Measurements from ENCODE around the gene RPS16. TPM values are rescaled to one million over a fixed set of nuclear protein-coding genes. Genes with fewer than 3 reads are reported as not detected.
A peak's percentile ranks its signal among the peaks of the same experiment; 100 is the strongest.

Gene RPS16
- total RNA-seq, 6 experiments from 2014 or later: 448 to 643 (median 568) TPM

DNA sequence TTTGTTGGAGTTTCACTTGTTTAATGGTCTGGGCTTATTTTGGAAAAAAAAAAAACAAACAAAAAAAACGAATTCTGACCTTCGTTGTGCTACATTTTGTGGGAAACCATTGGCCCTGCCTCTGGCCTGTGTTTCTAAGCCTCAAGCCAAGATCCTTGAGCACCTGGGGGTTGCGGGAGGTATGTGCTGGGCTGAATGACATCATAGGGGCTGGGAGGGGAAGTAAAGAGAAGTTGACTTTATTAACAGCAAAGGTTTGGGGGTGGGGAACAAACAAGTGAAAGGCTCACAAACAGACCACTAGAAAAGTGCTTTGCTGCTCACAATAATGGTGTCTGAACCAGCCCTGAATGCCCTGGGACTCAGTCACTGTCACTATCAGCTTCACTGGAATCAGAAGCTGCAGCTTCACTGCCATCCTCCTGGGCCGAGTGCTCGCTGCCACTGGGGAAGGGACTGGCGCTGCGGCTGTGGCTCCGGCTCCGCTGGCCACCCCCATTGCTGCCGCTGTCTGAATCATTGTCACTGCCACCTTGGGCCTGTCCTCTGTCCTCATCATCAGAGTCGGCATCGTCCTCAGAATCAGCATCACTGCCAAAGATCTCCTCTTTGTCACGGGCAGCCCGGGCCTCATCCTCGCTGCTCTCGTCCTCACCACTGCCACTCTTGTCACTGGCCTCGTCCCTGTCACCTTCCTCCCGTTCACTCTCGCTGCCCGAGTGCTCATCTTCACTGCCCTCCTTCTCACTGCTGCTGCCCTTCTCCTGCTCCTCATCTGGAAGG is 49.9 kb downstream of the RPS16 start:
- intact Hi-C loops (cut with DNase I): no loop called here
- no peak overlapping the region for H3K4me3 ChIP-seq
- no peak for TF ChIP-seq POLR2A (IDR thresholded peaks at IDR 0.05)
- no peak for TF ChIP-seq CTCF (IDR thresholded peaks at IDR 0.05)
- WGBS (ENCODE audit: insufficient coverage, low coverage, low lambda C conversion rate, missing lambda C conversion rate): 70% methylated on average over 12 of the region's 20 CpGs
- ATAC-seq (no peak), DNase-seq (no peak)
- no peak overlapping the region for H3K27ac ChIP-seq
- H3K4me1 ChIP-seq: peaks cover 0 to 8% (median 4%) of the 10 kb centered on the region in 4 donors
- no peaks in the 10 kb centered on the region for H3K9me3 ChIP-seq
- H3K36me3 ChIP-seq: peaks cover 0 to 53% (median 18%) of the 10 kb centered on the region in 4 donors
- no peaks in the 10 kb centered on the region for H3K27me3 ChIP-seq

DNA sequence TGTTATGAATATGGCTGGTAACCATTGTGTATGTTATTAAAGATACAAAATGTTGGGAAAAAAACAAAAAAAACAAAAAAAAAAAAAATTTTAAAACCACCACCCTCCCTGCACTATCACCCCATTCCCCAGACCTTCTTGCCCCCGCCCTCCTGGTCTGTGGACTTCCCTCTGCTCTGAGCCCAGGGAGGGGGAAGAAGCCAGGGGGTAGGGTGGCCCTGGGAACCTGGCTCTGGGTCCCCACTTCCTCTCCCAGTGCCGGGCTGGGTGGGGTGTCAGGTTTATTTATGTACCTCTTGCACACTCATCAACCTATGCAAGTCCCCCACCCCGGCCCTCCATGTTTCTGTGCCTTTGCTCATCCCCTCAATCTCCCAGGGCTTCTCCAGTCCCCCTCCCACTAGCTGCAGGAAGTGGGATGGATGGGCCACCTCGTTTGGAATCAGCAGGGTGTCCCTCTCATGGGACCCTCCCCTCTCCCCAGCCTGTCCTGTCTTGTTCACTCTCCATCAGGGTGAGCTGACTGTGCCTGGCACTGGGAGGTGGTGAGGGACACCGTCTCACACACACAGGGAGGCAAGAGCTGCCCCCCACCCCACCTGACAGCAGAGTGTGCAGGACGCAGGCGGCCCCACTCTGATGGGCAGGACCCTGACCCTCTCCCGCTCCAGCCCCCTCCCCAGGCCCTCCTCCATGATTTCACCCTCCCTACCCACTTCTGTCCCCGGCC is 50.7 kb downstream of the RPS16 start:
- 80% methylated on average over 7 of the region's 9 CpGs for WGBS (ENCODE audit: insufficient coverage, low coverage, low lambda C conversion rate, missing lambda C conversion rate)
- peaks cover 0 to 61% (median 23%) of the 10 kb centered on the region in 4 donors for H3K36me3 ChIP-seq
- no peaks in the 10 kb centered on the region for H3K9me3 ChIP-seq
- intact Hi-C loops (cut with DNase I): no loop called here
- ATAC-seq (peak in 1 of 4 donors; percentile 6), DNase-seq (no peak)
- H3K27ac ChIP-seq: no peak overlapping the region
- no peak overlapping the region for H3K4me3 ChIP-seq
- TF ChIP-seq POLR2A (IDR thresholded peaks at IDR 0.05) (no peak), CTCF (IDR thresholded peaks at IDR 0.05) (no peak)
- H3K4me1 ChIP-seq: peaks cover 0 to 5% (median 1%) of the 10 kb centered on the region in 4 donors
- no peaks in the 10 kb centered on the region for H3K27me3 ChIP-seq

Small RNA genes within 50 kb of the gene (microRNA-seq; reads per million reads assigned to microRNA genes)
- 0 to 0.29 reads per million in 2 donors for gene MIR4530

Small RNA genes within 50 kb of the gene (small RNA-seq; reads per million reads assigned to genes)
- 0 reads per million in 2 experiments for gene MIR4530

Other genes with a start within 250 kb of the RPS16 start
- gene NCCRP1, start 239.0 kb downstream of the RPS16 start, total RNA-seq: not detected
- not detected for gene SYCN, start 231.7 kb downstream of the RPS16 start, total RNA-seq
- not detected for gene IFNL3, start 190.9 kb downstream of the RPS16 start, total RNA-seq
- not detected for gene IFNL4, start 187.1 kb downstream of the RPS16 start, total RNA-seq
- not detected for gene IFNL2, start 167.6 kb downstream of the RPS16 start, total RNA-seq
- gene IFNL1, start 139.5 kb downstream of the RPS16 start, total RNA-seq: not detected
- under 1 TPM; 0.32 to 0.97 (median 0.61) TPM for gene LRFN1, start 115.1 kb downstream of the RPS16 start, total RNA-seq
- 10 to 100 TPM in 3 of 6 experiments, 1 to 10 TPM in 3; 2.8 to 23.8 (median 12.7) TPM for gene GMFG, start 99.9 kb downstream of the RPS16 start, total RNA-seq
- 10 to 100 TPM; 23.0 to 45.6 (median 31.6) TPM for gene SAMD4B, start 93.5 kb downstream of the RPS16 start, total RNA-seq
- gene PAF1, start 44.8 kb downstream of the RPS16 start, total RNA-seq: 10 to 100 TPM; 18.6 to 34.9 (median 24.8) TPM
- 10 to 100 TPM; 19.4 to 38.1 (median 24.1) TPM for gene MED29, start 44.6 kb downstream of the RPS16 start, total RNA-seq
- 100 to 1,000 TPM in 3 of 6 experiments, 10 to 100 TPM in 3; 28.3 to 156 (median 91.7) TPM for gene ZFP36, start 29.1 kb downstream of the RPS16 start, total RNA-seq
- gene PLEKHG2, start 23.3 kb downstream of the RPS16 start, total RNA-seq: 10 to 100 TPM in 1 of 6 experiments, 1 to 10 TPM in 5; 1.6 to 15.0 (median 6.3) TPM
- 10 to 100 TPM; 42.3 to 60.8 (median 54.7) TPM for gene SUPT5H, start 9.6 kb upstream of the RPS16 start, total RNA-seq
- gene TIMM50, start 44.9 kb upstream of the RPS16 start, total RNA-seq: 10 to 100 TPM; 28.1 to 48.1 (median 31.3) TPM
- not detected for gene DLL3, start 63.0 kb upstream of the RPS16 start, total RNA-seq
- gene SELENOV, start 79.2 kb upstream of the RPS16 start, total RNA-seq: not detected
- under 1 TPM; 0.18 to 0.78 (median 0.46) TPM for gene EID2B, start 96.9 kb upstream of the RPS16 start, total RNA-seq
- 1 to 10 TPM; 4.3 to 7.6 (median 5.4) TPM for gene EID2, start 104.2 kb upstream of the RPS16 start, total RNA-seq
- not detected for gene LGALS13, start 166.6 kb upstream of the RPS16 start, total RNA-seq
- gene LGALS16, start 220.0 kb upstream of the RPS16 start, total RNA-seq: not detected

All from right lobe of liver (tissue), 6 donors.